HG02884 (cell line): ENCODE data around the gene PPARA.
"Not testable (repeated sequence)": the region's sequence is repeated elsewhere in the genome, so short reads cannot be mapped to it uniquely, and the experiment has no call there.

Experiments used
- ATAC-seq: cut with Tn5 transposase; IDR thresholded peaks from one replicate; pipeline ENCODE4 v1.9.1; 2021; ENCODE audit warnings: mild to moderate bottlenecking, moderate library complexity; ENCODE audit not compliant: unreplicated experiment

PPARA gene

DNA sequence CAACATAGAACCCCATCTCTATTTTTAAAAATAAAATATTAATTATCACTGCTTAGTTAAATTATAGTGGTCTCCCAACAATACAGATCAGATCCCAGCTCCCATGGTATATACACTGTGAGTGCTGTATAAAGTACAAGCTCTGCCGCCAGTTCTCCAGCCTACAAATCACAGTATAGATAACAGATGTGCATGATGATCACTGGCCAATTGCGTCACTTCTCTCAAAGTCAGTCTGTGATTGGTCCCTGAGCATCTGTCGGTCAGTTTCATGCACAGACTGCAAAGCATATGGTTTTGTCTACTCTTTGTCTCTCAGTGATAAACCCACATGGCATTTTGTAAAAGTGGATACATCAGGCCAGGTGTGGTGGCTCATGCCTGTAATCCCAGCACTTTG lies 15.7 kb downstream of the PPARA start:
- no peak for ATAC-seq

DNA sequence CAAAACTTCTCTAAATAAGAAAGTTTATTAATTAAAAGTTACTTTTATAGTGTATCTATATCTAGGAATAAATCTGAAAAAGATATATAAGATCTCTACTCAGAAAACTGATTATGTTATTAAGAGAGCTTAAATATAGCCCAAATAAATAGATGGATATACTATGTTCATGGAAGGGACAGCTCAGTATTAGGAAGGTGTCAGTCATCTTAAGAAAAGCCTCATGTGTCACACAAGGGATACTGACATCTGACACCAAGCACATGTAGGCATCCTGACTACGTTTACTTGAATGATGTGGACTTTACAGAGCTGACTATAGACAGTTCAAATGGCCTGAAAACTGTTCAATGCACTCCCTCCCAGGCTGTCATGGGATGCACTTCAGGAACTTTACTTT lies 19.3 kb downstream of the PPARA start:
- no peak for ATAC-seq

DNA sequence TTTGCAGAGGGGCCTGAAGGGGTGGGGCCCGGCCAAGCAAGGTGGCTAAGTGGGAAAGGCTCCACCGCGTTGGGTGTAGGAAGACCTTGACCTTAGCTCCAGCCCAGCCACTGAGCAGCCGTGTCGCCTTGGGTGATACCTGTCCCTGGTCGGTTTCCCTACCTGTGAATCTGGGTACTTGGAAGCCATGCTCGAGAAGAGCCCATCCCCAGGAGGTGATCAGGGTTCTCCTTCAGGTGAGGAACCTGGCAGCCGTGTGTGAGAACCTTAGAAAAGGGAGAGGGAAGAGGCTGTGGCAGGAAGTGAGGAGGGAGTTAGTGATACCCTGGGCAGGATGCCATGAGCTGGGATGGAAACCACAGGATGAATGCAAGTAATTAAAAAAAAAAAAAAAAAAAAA lies 21.6 kb downstream of the PPARA start:
- ATAC-seq = no peak

DNA sequence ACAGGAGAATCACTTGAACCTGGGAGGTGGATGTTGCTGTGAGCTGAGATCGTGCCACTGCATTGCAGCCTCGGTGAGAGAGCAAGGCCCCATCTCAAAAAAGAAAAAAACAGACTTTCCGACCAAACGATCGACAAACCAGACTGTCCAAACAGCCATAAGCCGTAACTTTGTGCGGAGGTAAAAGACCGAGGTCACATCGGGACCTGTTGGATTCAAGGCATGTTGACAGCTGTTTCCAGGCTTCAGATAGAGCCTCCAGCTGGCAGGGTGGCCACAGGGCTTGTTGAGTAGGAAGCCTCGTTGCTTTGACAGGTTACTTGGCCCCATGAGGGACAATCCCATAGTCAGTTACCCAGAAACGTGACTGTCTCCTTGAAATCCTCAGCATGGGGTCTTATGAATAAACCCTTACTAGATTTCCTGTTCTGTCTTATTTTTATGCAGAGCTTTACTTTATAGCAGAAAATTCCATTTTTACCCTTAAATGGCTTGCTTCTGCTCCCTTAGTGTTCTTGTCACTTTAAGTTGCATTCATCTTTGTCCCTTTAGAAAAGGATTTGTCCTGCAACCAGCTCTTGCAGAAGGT lies 22.3 kb downstream of the PPARA start:
- no peak for ATAC-seq

DNA sequence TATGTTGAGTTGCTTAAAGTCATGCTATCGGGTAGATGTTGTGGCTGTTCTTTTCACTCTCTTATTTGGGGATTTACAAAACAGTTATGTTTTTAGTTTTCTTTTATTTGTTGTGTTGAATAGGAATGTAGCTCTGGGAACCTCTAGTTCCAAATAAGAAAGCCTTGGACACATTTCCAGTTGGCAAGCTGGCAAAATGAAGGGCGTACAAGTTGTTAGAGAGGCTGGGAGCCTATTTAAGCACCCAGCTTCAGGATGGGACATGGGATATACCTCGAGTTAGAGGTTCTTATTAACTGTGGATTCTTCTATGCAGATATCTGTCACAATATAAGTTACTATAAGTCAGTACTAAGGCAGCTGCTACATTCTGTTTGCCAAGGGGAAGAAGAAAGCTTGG lies 22.8 kb downstream of the PPARA start:
- no peak for ATAC-seq

DNA sequence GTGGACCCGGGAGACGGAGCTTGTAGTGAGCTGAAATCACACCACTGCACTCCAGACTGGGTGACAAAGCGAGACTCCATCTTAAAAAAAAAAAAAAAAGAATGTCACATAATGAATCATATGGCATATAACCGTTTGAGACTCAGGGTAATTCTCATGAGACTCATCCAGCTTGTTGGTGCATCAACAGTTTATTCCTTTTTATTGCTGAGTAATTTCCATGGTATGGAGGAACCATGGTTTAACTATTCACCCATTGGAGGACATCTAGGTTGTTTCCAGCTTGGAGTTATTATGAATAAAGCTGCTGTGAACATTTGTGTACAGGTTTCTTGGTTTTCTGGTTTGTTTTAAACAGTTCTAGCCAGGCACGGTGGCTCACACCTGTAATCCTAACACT lies 25.3 kb downstream of the PPARA start:
- ATAC-seq = no peak

DNA sequence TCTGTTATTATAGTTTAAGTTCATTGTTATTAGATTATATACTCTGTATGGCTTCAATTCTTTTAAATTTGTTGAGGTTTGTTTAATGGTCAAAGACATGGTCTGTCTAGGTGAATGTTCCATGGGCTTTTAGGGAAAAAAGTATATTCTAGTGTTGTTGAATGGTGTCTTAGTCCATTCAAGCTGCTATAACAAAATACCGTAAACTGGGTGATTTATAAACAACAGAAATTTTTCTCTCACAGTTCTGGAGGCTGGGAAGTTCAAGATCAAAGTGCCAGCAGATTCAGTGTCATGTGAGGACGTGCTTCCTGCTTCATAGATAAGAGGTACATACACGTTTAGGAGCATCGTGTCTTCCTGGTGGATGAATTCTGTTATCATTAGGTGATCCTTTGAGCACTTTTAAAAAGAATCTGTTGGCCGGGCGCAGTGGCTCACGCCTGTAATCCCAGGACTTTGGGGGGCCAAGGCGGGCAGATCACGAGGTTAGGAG lies 26.2 kb downstream of the PPARA start:
- no peak for ATAC-seq

DNA sequence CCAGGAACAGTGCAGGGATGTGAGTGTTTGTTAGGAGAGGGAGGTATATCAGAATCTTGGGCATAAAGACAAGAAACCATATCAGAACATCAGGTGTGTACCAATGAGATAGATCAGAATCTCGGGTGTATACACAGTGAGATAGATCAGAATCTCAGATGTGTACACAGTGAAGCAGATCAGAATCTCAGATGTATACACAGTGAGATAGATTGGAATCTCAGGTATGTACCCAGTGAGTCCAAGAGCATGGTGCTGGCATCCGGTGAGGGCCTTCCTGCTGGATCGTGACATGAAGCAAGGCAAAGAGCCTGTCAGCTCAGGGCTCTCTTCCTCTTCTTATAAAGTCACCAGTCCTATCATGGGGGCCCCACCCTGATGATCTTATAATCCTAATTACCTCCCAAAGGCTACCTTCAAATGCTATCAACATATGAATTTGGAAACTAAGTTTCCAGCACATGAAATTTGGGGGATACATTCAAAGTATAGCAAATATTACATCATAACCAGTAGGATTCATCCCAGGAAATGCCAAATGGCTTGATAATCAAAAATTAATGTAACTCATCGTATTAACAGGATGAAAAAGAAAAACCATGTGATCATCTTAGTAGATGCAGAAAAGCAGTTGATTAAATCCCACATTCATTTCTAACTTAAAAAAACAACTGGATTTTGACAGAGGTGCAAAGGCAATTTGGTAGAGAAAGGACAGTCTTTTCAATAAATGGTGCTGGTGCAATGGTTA lies 28.6 kb downstream of the PPARA start:
- ATAC-seq = no peak

DNA sequence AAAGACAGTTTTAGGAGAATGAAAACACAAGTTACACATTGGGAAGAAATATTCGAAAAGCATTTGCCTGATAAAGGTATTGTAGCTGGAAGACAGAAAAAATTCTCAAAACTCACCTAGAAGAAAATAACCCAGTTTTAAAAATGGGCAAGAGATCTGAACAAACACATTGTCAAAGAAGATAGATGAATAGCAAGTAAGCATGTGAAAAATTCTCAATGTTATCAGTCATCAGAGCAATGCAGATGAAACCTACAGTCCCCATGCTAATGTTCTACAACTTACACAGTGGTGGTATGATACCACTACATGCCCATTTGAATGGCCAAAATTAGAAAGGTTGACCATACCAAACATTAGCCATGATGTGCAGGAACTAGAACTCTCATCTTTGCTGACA lies 29.4 kb downstream of the PPARA start:
- ATAC-seq = no peak

DNA sequence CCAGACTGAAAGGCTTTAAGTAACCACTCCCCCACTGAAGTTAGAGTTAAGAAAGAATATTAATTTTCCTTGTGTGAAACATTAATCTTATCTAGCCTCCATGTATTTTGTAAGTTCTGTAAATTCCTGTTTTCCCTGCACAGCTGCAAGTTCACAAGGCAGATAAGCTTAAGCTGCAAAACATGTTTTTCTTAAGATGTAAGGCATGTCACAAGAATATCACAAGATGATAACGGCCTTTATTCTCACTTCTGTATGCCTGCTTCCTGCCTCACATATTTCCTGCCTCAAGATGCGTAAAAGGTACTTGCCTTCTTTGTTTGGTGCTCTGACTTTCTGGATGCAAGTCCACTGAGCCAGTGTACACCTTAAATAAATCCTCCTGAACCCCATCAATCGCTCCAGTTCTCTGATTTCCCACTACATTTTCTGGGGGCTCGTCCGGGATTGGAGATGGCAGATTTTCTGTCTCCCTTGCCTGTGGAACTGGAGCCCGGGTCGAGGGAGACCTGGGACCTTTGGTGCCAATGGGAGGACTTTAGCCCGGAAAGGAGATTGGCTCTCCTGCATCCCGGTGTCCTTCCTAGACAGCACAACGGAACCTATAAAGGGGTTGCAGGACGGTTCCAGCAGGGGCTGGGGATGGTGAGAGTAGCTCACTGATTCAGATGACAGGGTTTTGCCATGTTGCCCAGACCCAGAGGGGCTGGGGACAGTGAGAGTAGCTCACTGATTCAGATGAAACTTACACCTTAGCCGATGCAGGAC lies 30.2 kb downstream of the PPARA start:
- ATAC-seq = no peak

DNA sequence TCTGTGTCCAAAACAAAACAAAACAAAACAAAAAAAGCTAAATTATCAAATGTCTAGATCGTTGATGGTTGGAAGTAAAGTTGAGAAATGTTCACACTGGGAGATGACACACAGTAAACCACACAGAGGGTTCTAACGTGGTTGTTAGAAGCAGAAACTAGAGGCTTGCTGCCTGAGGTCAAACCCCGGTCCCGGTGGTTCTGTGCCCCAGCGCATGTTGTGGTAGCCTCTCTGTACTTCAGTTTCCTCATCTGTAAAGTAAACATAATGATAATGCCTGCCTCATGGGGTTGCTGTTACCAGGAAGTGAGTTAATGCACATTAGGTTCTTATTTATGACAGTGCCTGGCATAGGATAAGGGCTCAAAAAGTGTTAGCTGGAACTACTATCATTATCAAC lies 33.4 kb downstream of the PPARA start:
- ATAC-seq = no peak

DNA sequence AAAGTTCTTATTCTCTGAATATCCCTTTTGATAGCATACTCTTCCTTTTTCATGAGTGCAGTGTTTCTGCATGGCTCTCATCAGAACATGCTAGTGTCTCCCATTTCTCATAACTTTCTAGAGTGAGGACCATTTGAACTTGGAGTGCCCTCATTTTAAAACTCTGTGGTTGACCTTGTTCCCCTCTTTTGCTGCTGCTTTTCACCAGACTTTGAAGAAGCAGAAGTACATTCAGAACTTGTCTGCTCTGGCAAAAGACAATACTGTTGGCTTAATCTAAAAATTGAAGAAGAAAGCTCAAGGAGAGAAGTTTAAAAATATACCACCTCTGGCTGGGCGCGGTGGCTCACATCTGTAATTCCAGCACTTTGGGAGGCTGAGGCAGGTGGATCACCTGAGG lies 35.0 kb downstream of the PPARA start:
- ATAC-seq = no peak

DNA sequence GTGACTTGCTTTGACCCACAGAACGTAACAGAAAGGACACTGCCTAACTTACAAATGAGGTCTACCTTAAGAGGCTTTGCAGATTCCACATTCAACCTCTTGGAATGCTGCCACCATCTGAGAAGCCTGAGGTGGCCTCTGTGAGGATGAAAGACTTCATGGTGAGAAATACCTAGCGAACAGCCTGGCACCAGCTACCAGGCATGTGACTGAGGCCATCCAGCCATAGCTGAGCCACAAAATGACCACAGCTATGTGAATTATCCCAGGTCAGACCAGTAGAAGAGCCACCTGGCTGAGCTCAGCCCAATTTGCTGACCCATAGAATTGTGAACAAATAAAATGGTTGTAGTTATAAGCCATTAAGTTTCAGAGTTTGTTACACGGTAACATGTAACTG lies 37.5 kb downstream of the PPARA start:
- ATAC-seq = no peak

DNA sequence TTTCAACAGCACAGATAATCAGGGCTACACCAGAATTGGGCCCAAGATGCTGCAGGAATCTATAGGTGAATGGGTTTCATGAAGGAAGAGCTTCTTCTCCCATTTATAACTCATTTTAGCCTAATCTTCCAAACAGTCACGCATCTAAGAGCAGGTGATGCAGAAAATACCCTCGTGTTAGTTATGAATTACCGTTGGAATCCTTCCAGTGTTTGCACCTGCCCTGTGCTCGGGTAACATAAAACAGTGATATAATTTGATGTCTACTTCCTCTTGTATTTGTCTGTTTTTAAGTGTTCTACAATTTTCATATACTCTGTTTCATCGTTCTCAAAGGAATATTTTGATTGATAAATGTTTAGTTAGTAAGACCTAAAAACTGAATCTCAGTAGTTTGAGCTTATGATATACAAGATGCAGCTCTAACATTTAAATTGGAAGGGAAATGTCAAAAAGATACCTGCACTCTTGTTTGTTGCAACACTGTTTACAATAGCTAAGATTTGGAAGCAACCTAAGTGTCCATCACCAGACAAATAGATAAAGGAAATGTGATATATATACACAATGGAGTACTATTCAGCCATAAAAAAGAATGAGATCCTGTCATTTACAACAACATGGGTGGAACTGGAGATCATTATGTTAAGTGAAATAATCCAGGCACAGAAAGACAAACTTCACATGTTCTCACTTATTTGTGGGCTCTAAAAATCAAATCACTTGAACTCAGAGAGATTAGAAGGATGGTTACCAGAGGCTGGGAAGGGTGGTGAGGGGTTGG lies 42.1 kb downstream of the PPARA start:
- no peak for ATAC-seq

DNA sequence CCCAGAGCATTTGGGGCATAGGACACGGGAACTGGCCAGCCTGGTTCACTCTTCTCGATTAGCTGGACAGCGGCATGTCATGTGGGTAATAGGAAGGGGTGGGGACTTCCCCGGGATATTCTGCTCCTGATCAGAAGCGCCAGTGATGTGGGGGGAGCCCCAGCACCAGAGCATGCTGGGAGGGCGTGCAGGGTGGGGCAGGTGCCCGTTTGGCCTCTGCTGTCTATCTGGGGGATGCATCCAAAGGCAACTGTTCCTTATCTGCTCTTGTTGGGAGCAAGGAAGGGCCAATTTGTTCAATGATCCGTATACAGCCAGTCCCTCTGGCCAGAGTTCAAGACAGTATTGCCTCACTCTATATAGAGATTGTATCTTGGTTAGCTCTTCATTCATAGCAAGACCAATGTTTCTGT lies 43.6 kb downstream of the PPARA start:
- ATAC-seq = no peak

DNA sequence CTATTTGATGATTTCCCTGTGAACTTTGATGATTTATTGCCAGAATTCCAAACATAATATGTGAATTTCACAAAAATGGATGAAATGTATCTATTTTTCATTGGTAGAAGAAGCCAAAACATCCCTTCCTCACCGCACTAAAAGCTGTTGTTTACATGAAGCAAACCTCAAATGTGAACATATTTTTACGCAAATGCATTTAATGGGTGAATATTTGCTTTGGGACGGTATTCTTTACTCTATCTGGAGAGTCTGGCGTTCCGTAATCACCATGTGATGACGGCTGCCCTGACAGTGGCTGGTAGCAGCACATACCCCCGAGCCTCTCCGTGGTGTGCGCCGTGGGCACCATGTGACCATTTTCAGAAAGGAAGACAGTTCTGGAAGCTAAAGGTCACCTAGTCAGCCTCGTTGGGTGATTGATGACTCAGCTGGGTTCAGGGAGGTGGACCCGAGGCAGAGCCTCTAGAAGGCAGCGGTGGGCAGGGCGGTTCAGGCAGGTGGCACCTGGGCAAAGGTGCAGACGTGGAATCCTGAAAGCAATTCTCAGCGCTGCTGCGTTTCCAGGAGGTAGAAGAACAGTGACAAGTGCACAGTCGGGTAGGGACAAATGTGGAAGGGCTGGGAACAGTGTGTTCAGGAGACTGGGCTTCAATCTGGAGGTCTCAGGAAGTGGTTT lies 45.3 kb downstream of the PPARA start:
- ATAC-seq = no peak

DNA sequence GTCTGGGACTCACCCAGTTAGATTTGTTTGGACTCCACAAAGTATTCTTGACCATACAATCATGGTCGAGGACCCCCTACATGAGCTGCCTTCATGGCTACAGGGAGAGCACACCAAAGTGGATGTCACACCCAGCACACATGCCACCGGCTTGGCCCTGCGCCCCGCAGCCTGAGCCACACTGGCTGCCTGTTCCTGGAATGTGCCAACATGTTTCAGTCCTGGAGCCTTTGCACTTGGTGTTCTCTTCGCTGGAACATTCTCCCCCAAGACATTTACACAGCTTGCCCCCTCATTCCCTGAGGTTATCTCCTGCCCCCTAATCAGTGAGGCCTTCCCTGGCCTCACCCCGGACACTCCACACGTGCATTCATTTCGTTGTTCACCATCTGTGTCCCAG lies 46.0 kb downstream of the PPARA start:
- ATAC-seq = no peak

DNA sequence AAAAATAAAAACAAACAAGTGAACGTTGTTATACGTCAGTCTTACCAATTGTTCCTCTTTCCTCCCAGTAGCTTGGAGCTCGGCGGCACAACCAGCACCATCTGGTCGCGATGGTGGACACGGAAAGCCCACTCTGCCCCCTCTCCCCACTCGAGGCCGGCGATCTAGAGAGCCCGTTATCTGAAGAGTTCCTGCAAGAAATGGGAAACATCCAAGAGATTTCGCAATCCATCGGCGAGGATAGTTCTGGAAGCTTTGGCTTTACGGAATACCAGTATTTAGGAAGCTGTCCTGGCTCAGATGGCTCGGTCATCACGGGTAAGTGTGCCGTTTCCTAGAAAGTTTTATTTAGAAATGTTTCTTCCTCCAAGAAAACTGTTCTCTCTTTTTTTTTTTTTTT lies 47.9 kb downstream of the PPARA start:
- ATAC-seq = no peak

DNA sequence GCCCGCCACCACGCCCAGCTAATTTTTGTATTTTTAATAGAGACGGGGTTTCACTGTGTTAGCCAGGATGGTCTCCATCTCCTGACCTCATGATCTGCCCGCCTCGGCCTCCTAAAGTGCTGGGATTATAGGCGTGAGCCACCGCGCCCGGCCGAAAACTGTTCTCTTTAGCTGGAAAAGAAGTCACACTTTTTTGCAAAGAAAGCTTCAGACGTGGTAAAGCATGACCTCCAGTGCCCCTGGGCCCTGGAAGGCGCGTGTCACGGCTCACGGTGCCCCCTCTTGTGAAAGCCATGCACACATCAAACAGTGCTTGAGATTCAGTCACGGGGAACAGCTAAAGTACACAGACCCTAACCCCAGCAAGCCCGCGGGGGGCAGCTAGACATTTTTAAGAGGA lies 48.5 kb downstream of the PPARA start:
- not testable (repeated sequence) for ATAC-seq

DNA sequence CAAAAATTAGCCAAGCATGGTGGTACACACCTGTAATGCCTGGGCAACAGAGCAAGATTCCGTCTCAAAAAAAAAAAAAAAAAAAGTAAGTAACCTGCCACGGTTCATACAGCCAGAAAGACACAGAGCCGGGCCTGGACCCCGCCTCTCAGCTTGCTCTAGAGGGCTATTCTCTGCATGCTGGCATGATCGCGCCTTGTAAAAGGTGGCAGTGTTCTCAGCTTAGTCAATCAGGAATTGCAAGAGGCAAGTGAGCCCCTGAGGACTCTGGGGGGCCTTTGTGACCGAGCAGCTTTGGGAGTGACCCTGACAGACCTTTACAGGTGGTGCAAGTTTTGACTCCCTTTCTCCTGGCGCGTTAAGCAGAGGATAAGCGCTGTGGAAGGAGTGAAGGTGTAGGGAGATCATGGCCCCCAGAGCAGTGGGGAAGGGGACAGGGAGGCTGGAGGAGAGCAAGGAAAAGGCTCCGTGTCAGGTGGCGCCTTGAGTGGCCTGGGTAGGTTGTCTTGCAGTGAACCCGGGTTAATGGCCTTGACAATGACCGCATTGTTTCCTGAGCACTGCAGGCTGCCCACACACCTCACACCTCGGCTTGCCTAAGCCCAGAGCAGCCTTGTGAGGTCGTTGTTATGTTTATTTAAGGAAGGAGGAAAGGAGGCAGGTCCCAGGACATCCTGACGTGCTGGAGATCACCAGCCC lies 50.9 kb downstream of the PPARA start:
- ATAC-seq = no peak
